ENCODE measurements around the gene LRRK1.

DNA sequence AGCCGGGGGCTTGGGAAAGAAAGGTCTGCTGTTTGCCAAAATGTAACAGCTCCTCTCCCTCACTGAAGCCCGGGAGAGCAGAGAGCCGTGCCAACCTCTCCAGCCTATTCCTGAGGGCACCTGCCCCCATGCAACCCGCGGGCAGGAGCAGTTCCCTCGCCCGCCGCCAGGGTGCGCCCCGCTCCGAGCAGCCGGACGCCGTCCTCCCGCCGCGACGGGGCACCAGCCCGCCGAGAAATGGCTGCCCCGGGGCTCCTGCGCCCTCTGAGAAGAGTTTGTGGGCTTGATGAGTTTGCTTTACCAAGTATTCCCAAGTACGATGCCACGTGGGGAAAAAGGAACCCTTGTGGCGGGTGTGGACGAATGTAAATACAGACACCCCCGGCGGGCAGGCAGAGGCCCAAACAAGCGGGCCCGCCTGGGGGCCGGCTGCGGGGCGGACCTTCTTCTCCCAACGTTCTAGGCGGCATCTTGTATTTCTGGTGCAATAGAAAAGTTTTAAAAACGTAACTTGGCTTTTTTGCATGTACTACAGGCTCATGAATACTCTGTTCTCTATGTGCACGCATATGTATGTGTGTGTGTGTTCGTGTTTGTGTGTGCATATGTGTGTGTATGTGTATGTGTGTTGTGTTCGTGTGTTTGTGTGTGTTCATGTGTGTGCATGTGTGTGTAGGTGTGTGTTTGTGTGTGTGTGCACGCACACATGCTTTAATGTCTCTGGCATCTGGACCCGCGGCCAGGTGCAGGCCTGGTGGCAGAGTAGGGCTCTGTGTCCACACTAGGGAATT, 169.8 kb downstream of the LRRK1 start:
- TF ChIP-seq, protein P1, sequence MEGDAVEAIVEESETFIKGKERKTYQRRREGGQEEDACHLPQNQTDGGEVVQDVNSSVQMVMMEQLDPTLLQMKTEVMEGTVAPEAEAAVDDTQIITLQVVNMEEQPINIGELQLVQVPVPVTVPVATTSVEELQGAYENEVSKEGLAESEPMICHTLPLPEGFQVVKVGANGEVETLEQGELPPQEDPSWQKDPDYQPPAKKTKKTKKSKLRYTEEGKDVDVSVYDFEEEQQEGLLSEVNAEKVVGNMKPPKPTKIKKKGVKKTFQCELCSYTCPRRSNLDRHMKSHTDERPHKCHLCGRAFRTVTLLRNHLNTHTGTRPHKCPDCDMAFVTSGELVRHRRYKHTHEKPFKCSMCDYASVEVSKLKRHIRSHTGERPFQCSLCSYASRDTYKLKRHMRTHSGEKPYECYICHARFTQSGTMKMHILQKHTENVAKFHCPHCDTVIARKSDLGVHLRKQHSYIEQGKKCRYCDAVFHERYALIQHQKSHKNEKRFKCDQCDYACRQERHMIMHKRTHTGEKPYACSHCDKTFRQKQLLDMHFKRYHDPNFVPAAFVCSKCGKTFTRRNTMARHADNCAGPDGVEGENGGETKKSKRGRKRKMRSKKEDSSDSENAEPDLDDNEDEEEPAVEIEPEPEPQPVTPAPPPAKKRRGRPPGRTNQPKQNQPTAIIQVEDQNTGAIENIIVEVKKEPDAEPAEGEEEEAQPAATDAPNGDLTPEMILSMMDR (conservative IDR thresholded peaks at IDR 0.05) = peak; percentile 100
- no peak for TF ChIP-seq ZFX (IDR thresholded peaks at IDR 0.05)

All from C4-2B (cell line).